AG04450 (cell line): ENCODE measurements around the gene ULK4. TPM values are rescaled to one million over a fixed set of nuclear protein-coding genes. Genes with fewer than 3 reads are reported as not detected.

Source experiments
- CTCF ChIA-PET: fragments of 300-600, 350-600 bp; formaldehyde crosslinking; extraction: SDS; loops from one replicate; lab custom pipeline; 2022; ENCODE audit warnings: antibody characterized with exemption, inconsistent platforms; lab: Charles Lee
- POLR2A ChIA-PET: fragments of 350-600 bp; formaldehyde crosslinking; extraction: SDS; loops from one replicate; lab custom pipeline; 2021; ENCODE audit warnings: antibody characterized with exemption, inconsistent platforms; lab: Yijun Ruan, JAX
- DNase-seq: peaks from one replicate; pipeline ENCODE4 v3.0.0-alpha.2; 2011; ENCODE audit warnings: low read depth, low spot score
- H3K27ac ChIP-seq: one replicate; pipeline ENCODE4 v1.5.1; 2012; ENCODE audit warnings: low read depth, low read length, control low read depth
- H3K27me3 ChIP-seq: one replicate; pipeline ENCODE4 v1.6.0; 2012; ENCODE audit warnings: low read length; ENCODE audit not compliant: control insufficient read depth, insufficient read depth
- H3K4me3 ChIP-seq: 2 replicates; pipeline ENCODE4 v1.5.1; 2011; ENCODE audit warnings: mild to moderate bottlenecking, low read depth, low read length, control low read depth
- H3K9me3 ChIP-seq: 2 replicates; pipeline ENCODE4 v1.5.1; 2012; ENCODE audit warnings: low read length; ENCODE audit not compliant: control insufficient read depth, insufficient read depth
- polyA plus RNA-seq: library from polyadenylated mRNA; depleted of rRNA; stranded (reverse); fragments of >200 nt; gene quantifications from 2 replicates; pipeline ENCODE4 v1.2.3, GENCODE V29; 2011
- TF ChIP-seq, protein P1 (sequence below): IDR thresholded peaks from 2 replicates; pipeline ENCODE4 v1.5.1; 2011; ENCODE audit warnings: low read depth, low read length, control low read depth, inconsistent platforms

ULK4 gene
- polyA plus RNA-seq, 1 experiment, result 3.7 TPM

DNA sequence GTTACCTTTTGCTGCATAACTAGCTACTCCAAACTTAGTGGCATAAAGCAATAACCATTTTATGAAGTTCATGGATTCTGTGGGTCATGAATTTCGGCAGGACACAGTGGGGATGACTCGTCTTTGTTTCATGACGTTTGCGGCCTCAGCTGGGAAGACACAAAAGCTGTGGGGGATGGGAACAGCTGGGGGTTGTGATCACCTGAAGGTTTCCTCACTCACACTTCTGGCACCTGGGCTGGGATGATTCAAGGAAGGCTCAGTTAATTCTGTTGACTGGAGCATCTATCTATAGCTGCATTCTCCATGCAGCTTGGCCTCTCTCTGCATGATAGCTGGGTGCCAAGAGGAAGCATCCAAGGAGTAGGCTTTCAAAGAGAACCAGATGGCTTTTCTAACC lies 332.8 kb downstream of the ULK4 start:
- Histone ChIP-seq H3K4me3 (no peak overlapping the region), H3K9me3 (no peaks in the 10 kb centered on the region), H3K27ac (no peak overlapping the region), H3K27me3 (no peaks in the 10 kb centered on the region)
- CTCF ChIA-PET, result no interaction called here
- TF ChIP-seq, protein P1, sequence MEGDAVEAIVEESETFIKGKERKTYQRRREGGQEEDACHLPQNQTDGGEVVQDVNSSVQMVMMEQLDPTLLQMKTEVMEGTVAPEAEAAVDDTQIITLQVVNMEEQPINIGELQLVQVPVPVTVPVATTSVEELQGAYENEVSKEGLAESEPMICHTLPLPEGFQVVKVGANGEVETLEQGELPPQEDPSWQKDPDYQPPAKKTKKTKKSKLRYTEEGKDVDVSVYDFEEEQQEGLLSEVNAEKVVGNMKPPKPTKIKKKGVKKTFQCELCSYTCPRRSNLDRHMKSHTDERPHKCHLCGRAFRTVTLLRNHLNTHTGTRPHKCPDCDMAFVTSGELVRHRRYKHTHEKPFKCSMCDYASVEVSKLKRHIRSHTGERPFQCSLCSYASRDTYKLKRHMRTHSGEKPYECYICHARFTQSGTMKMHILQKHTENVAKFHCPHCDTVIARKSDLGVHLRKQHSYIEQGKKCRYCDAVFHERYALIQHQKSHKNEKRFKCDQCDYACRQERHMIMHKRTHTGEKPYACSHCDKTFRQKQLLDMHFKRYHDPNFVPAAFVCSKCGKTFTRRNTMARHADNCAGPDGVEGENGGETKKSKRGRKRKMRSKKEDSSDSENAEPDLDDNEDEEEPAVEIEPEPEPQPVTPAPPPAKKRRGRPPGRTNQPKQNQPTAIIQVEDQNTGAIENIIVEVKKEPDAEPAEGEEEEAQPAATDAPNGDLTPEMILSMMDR, result no peak
- no peak for DNase-seq
- POLR2A ChIA-PET, result no interaction called here

DNA sequence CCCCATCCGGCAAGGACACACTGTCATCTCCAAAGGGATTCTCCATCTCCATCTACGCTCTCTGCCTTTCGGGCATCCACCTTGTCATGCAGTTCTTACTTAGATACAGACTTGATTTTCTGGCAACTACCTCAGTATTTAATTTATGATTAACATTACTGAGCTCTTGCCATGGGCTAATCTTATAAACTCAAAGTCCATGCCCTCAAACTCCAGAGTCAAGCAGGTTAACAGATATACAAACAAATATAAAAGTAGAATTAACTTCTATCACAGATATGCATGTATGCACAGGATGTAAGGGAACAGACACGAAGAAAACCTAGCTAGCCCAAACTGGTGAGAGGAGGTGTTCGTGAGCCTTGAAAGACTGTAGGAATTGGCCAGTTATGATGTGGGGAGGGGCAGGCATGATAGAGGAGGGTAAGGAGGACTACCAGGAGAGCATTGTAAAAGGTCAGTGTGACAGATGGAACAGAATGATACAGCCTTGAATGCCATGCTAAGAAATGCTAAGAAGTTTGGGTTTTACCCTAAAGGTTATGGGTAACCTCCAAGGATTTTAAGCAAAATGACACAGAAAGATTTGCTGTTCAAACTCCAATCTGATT lies 334.3 kb downstream of the ULK4 start:
- no peak overlapping the region for H3K27ac ChIP-seq
- DNase-seq, result no peak
- no peaks in the 10 kb centered on the region for H3K27me3 ChIP-seq
- H3K9me3 ChIP-seq, result no peaks in the 10 kb centered on the region
- H3K4me3 ChIP-seq, result no peak overlapping the region
- TF ChIP-seq, protein P1, result no peak
- CTCF ChIA-PET, result no interaction called here
- POLR2A ChIA-PET, result no interaction called here

DNA sequence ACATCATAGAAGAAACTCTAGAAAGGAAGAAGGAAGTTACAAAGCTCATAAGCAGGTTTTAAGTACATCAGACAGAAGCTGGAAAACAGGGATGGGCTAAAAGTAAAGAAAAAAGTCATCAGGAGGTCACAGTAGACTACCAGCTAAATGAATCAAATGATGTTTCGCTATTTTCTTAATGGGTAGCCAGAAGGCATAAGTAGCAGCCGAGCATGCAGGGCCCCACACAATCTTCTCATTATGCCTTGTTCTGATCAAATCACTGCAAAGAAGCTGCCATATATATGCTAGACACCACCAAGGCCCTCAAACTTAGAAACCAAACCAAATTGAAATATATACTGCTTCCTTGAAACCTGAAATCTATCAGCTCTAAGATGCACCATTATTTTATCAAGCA lies 349.1 kb downstream of the ULK4 start:
- Histone ChIP-seq H3K27me3 (no peaks in the 10 kb centered on the region), H3K9me3 (no peaks in the 10 kb centered on the region), H3K4me3 (no peak overlapping the region), H3K27ac (no peak overlapping the region)
- ChIA-PET POLR2A (no interaction called here), CTCF (interaction anchor here (0.6 kb wide), 1 partner anchor 413 kb away, joined by 4 read pairs; the partner anchor contains the start of gene CTNNB1)
- TF ChIP-seq, protein P1, result no peak
- DNase-seq, result no peak

DNA sequence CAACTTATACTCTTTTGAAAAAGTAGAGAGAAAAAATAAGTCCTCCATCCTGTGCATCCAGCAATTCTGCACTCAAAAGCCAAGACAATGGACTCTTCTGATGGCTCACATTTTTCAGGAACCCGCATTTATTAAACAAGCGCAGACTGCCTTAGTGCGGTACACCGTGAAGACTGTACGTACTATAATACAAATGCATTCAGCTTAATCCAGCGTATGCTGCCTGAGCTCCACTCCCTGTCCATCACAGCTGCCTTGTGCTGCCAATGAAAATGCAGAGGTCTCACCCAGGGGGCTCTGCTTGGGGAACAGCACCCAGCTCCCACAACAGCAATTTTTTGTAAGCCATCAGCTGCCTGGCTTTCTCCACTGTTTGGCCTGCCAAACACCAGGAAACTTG lies 350.9 kb downstream of the ULK4 start:
- TF ChIP-seq, protein P1, result no peak
- ChIA-PET POLR2A (no interaction called here), CTCF (no interaction called here)
- H3K27ac ChIP-seq, result no peak overlapping the region
- DNase-seq, result no peak
- no peaks in the 10 kb centered on the region for H3K9me3 ChIP-seq
- H3K4me3 ChIP-seq, result no peak overlapping the region
- H3K27me3 ChIP-seq, result no peaks in the 10 kb centered on the region

DNA sequence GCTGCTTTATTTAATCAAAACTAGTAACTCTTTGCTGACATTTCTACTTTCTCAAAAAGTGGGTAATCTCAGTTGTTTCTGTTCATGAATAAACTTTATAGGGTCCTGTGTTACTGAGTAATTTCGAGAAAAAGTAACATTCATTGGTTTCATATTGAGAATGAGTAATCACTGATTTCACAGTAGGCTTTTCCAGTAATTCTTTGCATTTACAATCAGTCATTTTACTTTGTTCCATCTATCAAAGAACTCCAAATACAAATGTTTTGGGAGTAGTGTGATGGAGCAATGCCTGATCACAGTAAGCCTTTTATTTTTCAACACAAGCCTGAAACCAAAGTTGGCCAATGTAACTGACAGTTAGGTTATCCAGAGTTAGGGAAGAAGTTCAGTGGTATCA lies 353.6 kb downstream of the ULK4 start:
- Histone ChIP-seq H3K27me3 (no peaks in the 10 kb centered on the region), H3K27ac (no peak overlapping the region), H3K4me3 (no peak overlapping the region), H3K9me3 (no peaks in the 10 kb centered on the region)
- TF ChIP-seq, protein P1, result no peak
- ChIA-PET CTCF (no interaction called here), POLR2A (no interaction called here)
- no peak for DNase-seq
